Measurements from ENCODE around the gene VWA5B1. TPM values are rescaled to one million over a fixed set of nuclear protein-coding genes. Genes with fewer than 3 reads are reported as not detected.

Gene VWA5B1
- total RNA-seq, 1 experiment from 2014 or later = not detected

DNA sequence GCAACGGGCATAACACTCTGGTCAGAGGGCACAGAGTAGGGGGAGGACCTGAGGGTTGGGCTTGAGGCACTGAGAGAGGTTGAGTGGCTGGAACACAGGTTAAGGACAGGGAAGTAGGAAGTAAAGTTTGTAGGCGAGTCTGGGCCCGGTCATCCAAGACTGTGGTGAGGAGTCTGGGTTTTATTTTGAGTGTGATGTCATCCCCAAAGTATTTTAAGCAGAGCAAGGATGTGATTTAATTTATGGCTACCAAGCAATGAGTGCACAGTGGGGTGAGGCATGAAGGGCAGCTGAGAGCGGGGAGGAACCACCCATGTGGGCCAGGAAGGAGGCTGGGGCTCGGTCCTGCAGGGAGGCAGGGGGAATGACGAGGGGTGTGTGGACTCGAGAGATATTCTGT, 11.2 kb upstream of the VWA5B1 start:
- no peaks in the 10 kb centered on the region for H3K9me2 ChIP-seq (replicated peaks; ENCODE audit: low read length)
- no TSS peak for BruUV-seq (replicated peaks)
- peaks cover 13% of the 10 kb centered on the region for H3K4me1 ChIP-seq (ENCODE audit: insufficient read depth, low read length)
- peak; percentile 64 for DNase-seq
- H4K20me1 ChIP-seq (ENCODE audit: low read length) = no peaks in the 10 kb centered on the region
- ATAC-seq = peak; percentile 91
- H3K9me3 ChIP-seq (ENCODE audit: low read length) = no peaks in the 10 kb centered on the region
- H3K79me2 ChIP-seq (ENCODE audit: low read length) = no peaks in the 10 kb centered on the region
- H3K4me3 ChIP-seq (ENCODE audit: low read length) = no peak overlapping the region
- H3F3A ChIP-seq (ENCODE audit: low read length, unreplicated experiment) = no peaks in the 10 kb centered on the region
- ChIA-PET CTCF (no interaction called here), POLR2A (ENCODE audit: unreplicated experiment) (interaction anchor here (0.7 kb wide), 1 partner anchor 215 kb away, joined by 3 read pairs; no protein-coding TSS in a partner anchor)
- peak overlapping the region; percentile 51; the same call in 1 of the 2 replicates for H2AFZ ChIP-seq (ENCODE audit: low read length)
- H3K27me3 ChIP-seq (ENCODE audit: low read length) = no peaks in the 10 kb centered on the region
- peak overlapping the region; percentile 15; the same call in 1 of the 2 replicates for H3K4me2 ChIP-seq (ENCODE audit: low read length)
- H3K27ac ChIP-seq (ENCODE audit: low read length) = no peak overlapping the region
- intact Hi-C loops (cut with micrococcal nuclease) = no loop called here
- no peaks in the 10 kb centered on the region for H3K36me3 ChIP-seq (ENCODE audit: low read depth, low read length)
- TF ChIP-seq EZH2phosphoT487 (IDR thresholded peaks at IDR 0.05; ENCODE audit: borderline replicate concordance, low read length) (no peak), EZH2 (IDR thresholded peaks at IDR 0.05; ENCODE audit: low read length, unreplicated experiment) (no peak)
- TF ChIP-seq, protein P1, sequence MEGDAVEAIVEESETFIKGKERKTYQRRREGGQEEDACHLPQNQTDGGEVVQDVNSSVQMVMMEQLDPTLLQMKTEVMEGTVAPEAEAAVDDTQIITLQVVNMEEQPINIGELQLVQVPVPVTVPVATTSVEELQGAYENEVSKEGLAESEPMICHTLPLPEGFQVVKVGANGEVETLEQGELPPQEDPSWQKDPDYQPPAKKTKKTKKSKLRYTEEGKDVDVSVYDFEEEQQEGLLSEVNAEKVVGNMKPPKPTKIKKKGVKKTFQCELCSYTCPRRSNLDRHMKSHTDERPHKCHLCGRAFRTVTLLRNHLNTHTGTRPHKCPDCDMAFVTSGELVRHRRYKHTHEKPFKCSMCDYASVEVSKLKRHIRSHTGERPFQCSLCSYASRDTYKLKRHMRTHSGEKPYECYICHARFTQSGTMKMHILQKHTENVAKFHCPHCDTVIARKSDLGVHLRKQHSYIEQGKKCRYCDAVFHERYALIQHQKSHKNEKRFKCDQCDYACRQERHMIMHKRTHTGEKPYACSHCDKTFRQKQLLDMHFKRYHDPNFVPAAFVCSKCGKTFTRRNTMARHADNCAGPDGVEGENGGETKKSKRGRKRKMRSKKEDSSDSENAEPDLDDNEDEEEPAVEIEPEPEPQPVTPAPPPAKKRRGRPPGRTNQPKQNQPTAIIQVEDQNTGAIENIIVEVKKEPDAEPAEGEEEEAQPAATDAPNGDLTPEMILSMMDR (conservative IDR thresholded peaks at IDR 0.05; ENCODE audit: low read depth, low read length) = no peak
- H3K9ac ChIP-seq (ENCODE audit: low read length) = no peak overlapping the region

DNA sequence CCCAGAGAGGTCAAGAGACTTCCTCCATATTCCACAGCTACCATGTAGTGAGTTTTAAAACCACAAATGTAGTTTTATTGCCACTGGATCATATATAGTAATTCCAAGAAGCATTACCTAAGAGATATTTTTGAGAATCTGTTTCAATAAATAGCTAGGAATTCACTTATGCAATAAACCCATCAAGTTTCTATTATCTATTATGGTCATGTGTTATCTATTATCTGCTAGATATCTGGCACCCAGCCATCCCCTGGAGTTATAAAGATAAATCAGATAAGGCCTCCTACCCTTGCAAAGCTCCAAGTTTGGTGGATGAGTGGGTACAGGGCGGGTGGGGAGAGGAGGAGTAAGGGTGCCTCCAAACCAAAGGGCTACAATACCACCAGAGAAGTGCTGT, 10.3 kb upstream of the VWA5B1 start:
- POLR2A ChIA-PET (ENCODE audit: unreplicated experiment) = no interaction called here
- Histone ChIP-seq H3K4me2 (ENCODE audit: low read length) (no peak overlapping the region), H3K79me2 (ENCODE audit: low read length) (no peaks in the 10 kb centered on the region), H3K4me1 (ENCODE audit: insufficient read depth, low read length) (peaks cover 13% of the 10 kb centered on the region), H3K4me3 (ENCODE audit: low read length) (no peak overlapping the region), H3K27ac (ENCODE audit: low read length) (no peak overlapping the region), H4K20me1 (ENCODE audit: low read length) (no peaks in the 10 kb centered on the region), H3K9me2 (replicated peaks; ENCODE audit: low read length) (no peaks in the 10 kb centered on the region), H2AFZ (ENCODE audit: low read length) (no peak overlapping the region), H3K36me3 (ENCODE audit: low read depth, low read length) (no peaks in the 10 kb centered on the region), H3K9ac (ENCODE audit: low read length) (no peak overlapping the region), H3F3A (ENCODE audit: low read length, unreplicated experiment) (no peaks in the 10 kb centered on the region), H3K27me3 (ENCODE audit: low read length) (no peaks in the 10 kb centered on the region), H3K9me3 (ENCODE audit: low read length) (no peaks in the 10 kb centered on the region)
- BruUV-seq (replicated peaks) = no TSS peak
- CTCF ChIA-PET = interaction anchor here (0.6 kb wide), 1 partner anchor 206 kb away, joined by 13 read pairs; no protein-coding TSS in a partner anchor
- ATAC-seq (no peak), DNase-seq (no peak)
- intact Hi-C loops (cut with micrococcal nuclease) = no loop called here
- TF ChIP-seq EZH2phosphoT487 (IDR thresholded peaks at IDR 0.05; ENCODE audit: borderline replicate concordance, low read length) (no peak), EZH2 (IDR thresholded peaks at IDR 0.05; ENCODE audit: low read length, unreplicated experiment) (no peak)
- TF ChIP-seq, protein P1 (conservative IDR thresholded peaks at IDR 0.05; ENCODE audit: low read depth, low read length) = no peak

DNA sequence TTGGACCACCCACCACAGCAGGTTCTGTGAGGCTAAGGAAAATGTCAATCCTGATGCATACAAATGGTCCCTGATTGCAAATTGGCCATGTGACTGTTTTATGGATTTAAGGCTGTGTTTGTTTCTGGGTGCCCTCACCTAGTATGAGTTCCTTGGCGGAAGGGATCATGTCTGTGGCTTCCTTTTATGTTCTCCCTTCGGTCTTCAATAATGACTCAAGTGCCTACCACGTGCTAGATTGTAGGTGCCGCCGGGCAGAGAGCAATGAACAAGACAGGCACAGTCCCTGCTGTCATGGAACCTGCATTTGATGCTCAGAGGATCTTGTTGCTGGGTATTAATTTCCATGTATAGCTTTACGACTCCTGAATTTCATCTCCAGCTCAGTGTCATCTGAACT, 9.8 kb upstream of the VWA5B1 start:
- Histone ChIP-seq H3K79me2 (ENCODE audit: low read length) (no peaks in the 10 kb centered on the region), H3K4me1 (ENCODE audit: insufficient read depth, low read length) (peaks cover 13% of the 10 kb centered on the region), H3F3A (ENCODE audit: low read length, unreplicated experiment) (no peaks in the 10 kb centered on the region), H3K36me3 (ENCODE audit: low read depth, low read length) (no peaks in the 10 kb centered on the region), H3K27me3 (ENCODE audit: low read length) (no peaks in the 10 kb centered on the region), H3K4me3 (ENCODE audit: low read length) (no peak overlapping the region), H4K20me1 (ENCODE audit: low read length) (no peaks in the 10 kb centered on the region), H3K9me2 (replicated peaks; ENCODE audit: low read length) (no peaks in the 10 kb centered on the region), H3K4me2 (ENCODE audit: low read length) (no peak overlapping the region), H3K9me3 (ENCODE audit: low read length) (no peaks in the 10 kb centered on the region), H3K27ac (ENCODE audit: low read length) (no peak overlapping the region), H2AFZ (ENCODE audit: low read length) (no peak overlapping the region), H3K9ac (ENCODE audit: low read length) (no peak overlapping the region)
- no peak for TF ChIP-seq EZH2phosphoT487 (IDR thresholded peaks at IDR 0.05; ENCODE audit: borderline replicate concordance, low read length)
- TF ChIP-seq, protein P1 (conservative IDR thresholded peaks at IDR 0.05; ENCODE audit: low read depth, low read length) = no peak
- TF ChIP-seq EZH2 (IDR thresholded peaks at IDR 0.05; ENCODE audit: low read length, unreplicated experiment) = no peak
- CTCF ChIA-PET = no interaction called here
- intact Hi-C loops (cut with micrococcal nuclease) = no loop called here
- no TSS peak for BruUV-seq (replicated peaks)
- no peak for ATAC-seq
- POLR2A ChIA-PET (ENCODE audit: unreplicated experiment) = no interaction called here
- no peak for DNase-seq

Data from PC-3 (cell line).